HG03460 (cell line): ENCODE data around the gene TSTD2.

ENCODE experiments used
- ATAC-seq: cut with Tn5 transposase; IDR thresholded peaks from one replicate; pipeline ENCODE4 v1.9.1; 2021; ENCODE audit not compliant: unreplicated experiment

The TSTD2 gene

GRCh38 chr9:97632985-97633858 is at the start of gene TSTD2, which contains the start of gene NCBP1:
TSS of gene TSTD2 (minus strand) at chr9:97633368. CDS start at chr9:97627562, 5,806 bp downstream.
TSS of gene NCBP1 (plus strand) at chr9:97633821. CDS start at chr9:97633882, 61 bp downstream.
- peak; percentile 80 for ATAC-seq

GRCh38 chr9:97682242-97682641 is 49.1 kb upstream of the TSTD2 start:
- ATAC-seq, result no peak

- ATAC-seq, result no peak
Observed at GRCh38 chr9:97675655-97676054, 42.5 kb upstream of the TSTD2 start.

GRCh38 chr9:97673922-97674321 is 40.8 kb upstream of the TSTD2 start:
- no peak for ATAC-seq

GRCh38 chr9:97672403-97672802 is 39.2 kb upstream of the TSTD2 start:
- ATAC-seq, result no peak

- no peak for ATAC-seq
Observed at GRCh38 chr9:97670586-97670985, 37.4 kb upstream of the TSTD2 start.

GRCh38 chr9:97668485-97668884 is 35.3 kb upstream of the TSTD2 start:
- no peak for ATAC-seq

GRCh38 chr9:97666907-97667686 is 33.9 kb upstream of the TSTD2 start:
- no peak for ATAC-seq

GRCh38 chr9:97665742-97666141 is 32.6 kb upstream of the TSTD2 start:
- ATAC-seq, result no peak

GRCh38 chr9:97660847-97661246 is 27.7 kb upstream of the TSTD2 start:
- ATAC-seq, result no peak

GRCh38 chr9:97660340-97660739 is 27.2 kb upstream of the TSTD2 start:
- ATAC-seq, result no peak

- no peak for ATAC-seq
Observed at GRCh38 chr9:97659771-97660170, 26.6 kb upstream of the TSTD2 start.

- ATAC-seq, result no peak
Observed at GRCh38 chr9:97658707-97659106, 25.5 kb upstream of the TSTD2 start.

- ATAC-seq, result no peak
Observed at GRCh38 chr9:97651646-97652045, 18.5 kb upstream of the TSTD2 start.

GRCh38 chr9:97647996-97648395 is 14.8 kb upstream of the TSTD2 start:
- no peak for ATAC-seq

GRCh38 chr9:97645720-97646119 is 12.6 kb upstream of the TSTD2 start:
- ATAC-seq, result no peak

GRCh38 chr9:97640325-97640724 is 7.2 kb upstream of the TSTD2 start:
- no peak for ATAC-seq

GRCh38 chr9:97638666-97639065 is 5.5 kb upstream of the TSTD2 start:
- ATAC-seq, result no peak

GRCh38 chr9:97636903-97637302 is 3.7 kb upstream of the TSTD2 start:
- no peak for ATAC-seq

GRCh38 chr9:97635026-97635425 is 1.9 kb upstream of the TSTD2 start:
- no peak for ATAC-seq

- peak; percentile 3 for ATAC-seq
Observed at GRCh38 chr9:97633859-97634490, 807 bp upstream of the TSTD2 start.
